Measurements from ENCODE around the gene THSD7A.

THSD7A gene

GRCh38 chr7:11831736-11832495 lies at the start of gene THSD7A:
Gene THSD7A (minus strand): TSS chr7:11832198. CDS start chr7:11831946, 252 bp downstream.
- DNase-seq (ENCODE audit: low spot score) = peak; percentile 31
- TF ChIP-seq CTCF (IDR thresholded peaks at IDR 0.05; ENCODE audit: extremely low read depth, missing control alignments) = no peak

GRCh38 chr7:11881680-11882079 lies 49.7 kb upstream of the THSD7A start:
- TF ChIP-seq CTCF (IDR thresholded peaks at IDR 0.05; ENCODE audit: extremely low read depth, missing control alignments) = no peak
- no peak for DNase-seq (ENCODE audit: low spot score)

- TF ChIP-seq CTCF (IDR thresholded peaks at IDR 0.05; ENCODE audit: extremely low read depth, missing control alignments) = no peak
- no peak for DNase-seq (ENCODE audit: low spot score)
Observed at GRCh38 chr7:11875635-11876034, 43.6 kb upstream of the THSD7A start.

GRCh38 chr7:11865671-11866070 lies 33.7 kb upstream of the THSD7A start:
- DNase-seq (ENCODE audit: low spot score) = no peak
- TF ChIP-seq CTCF (IDR thresholded peaks at IDR 0.05; ENCODE audit: extremely low read depth, missing control alignments) = no peak

- DNase-seq (ENCODE audit: low spot score) = no peak
- no peak for TF ChIP-seq CTCF (IDR thresholded peaks at IDR 0.05; ENCODE audit: extremely low read depth, missing control alignments)
Observed at GRCh38 chr7:11858622-11859302, 26.8 kb upstream of the THSD7A start.

GRCh38 chr7:11858026-11858425 lies 26.0 kb upstream of the THSD7A start:
- no peak for DNase-seq (ENCODE audit: low spot score)

More at GRCh38 chr7:11858026-11858425, 26.0 kb upstream of the THSD7A start:
- no peak for TF ChIP-seq CTCF (IDR thresholded peaks at IDR 0.05; ENCODE audit: extremely low read depth, missing control alignments)

Data from GM20000 (cell line).